ENCODE results near the gene WFDC5. TPM values are rescaled to one million over a fixed set of nuclear protein-coding genes. Genes with fewer than 3 reads are reported as not detected.

WFDC5 gene
- total and polyA plus RNA-seq, 4 donors, result 0.11 to 0.57 TPM; not detected in 2

GRCh38 chr20:45087814-45088213, 27.2 kb downstream of the WFDC5 start:
- Histone ChIP-seq H3K27ac (ENCODE audit: low read depth in 1 of 2, low read length in 1 of 2) (no peak overlapping the region), H3K27me3 (ENCODE audit: control insufficient read depth in 3 of 3, insufficient read depth in 3 of 3, low read length in 2 of 3) (no peaks in the 10 kb centered on the region), H3K9ac (ENCODE audit: insufficient read depth in 1 of 2, low read length in 2 of 2) (no peak overlapping the region), H3K4me3 (no peak overlapping the region), H3K9me3 (ENCODE audit: control insufficient read depth in 4 of 4, insufficient read depth in 3 of 4, low read length in 3 of 4) (peaks cover 0 to 2% (median 0%) of the 10 kb centered on the region in 4 donors), H3K36me3 (ENCODE audit: control insufficient read depth in 4 of 4, insufficient read depth in 4 of 4, low read length in 4 of 4) (peaks cover 0 to 4% (median 0%) of the 10 kb centered on the region in 4 donors), H3K4me1 (ENCODE audit: control insufficient read depth in 5 of 5, insufficient read depth in 5 of 5, low read length in 5 of 5) (peaks cover 0 to 3% (median 0%) of the 10 kb centered on the region in 5 donors)
- DNase-seq (peak in 1 of 3 donors; percentile 13), ATAC-seq (ENCODE audit: insufficient read depth, low FRiP score) (no peak)
- TF ChIP-seq CTCF (IDR thresholded peaks at IDR 0.05; ENCODE audit: control extremely low read depth, extremely low read depth), result no peak
- 75 to 87% methylated on average over 1 of the region's 1 CpG for WGBS, 2 donors

GRCh38 chr20:45087097-45087790, 27.7 kb downstream of the WFDC5 start:
- TF ChIP-seq CTCF (IDR thresholded peaks at IDR 0.05; ENCODE audit: control extremely low read depth, extremely low read depth), result no peak
- Histone ChIP-seq H3K36me3 (ENCODE audit: control insufficient read depth in 4 of 4, insufficient read depth in 4 of 4, low read length in 4 of 4) (peaks cover 0 to 3% (median 1%) of the 10 kb centered on the region in 4 donors), H3K27me3 (ENCODE audit: control insufficient read depth in 3 of 3, insufficient read depth in 3 of 3, low read length in 2 of 3) (no peaks in the 10 kb centered on the region), H3K27ac (ENCODE audit: low read depth in 1 of 2, low read length in 1 of 2) (no peak overlapping the region), H3K4me3 (no peak overlapping the region), H3K9me3 (ENCODE audit: control insufficient read depth in 4 of 4, insufficient read depth in 3 of 4, low read length in 3 of 4) (peaks cover 0 to 2% (median 0%) of the 10 kb centered on the region in 4 donors), H3K9ac (ENCODE audit: insufficient read depth in 1 of 2, low read length in 2 of 2) (no peak overlapping the region), H3K4me1 (ENCODE audit: control insufficient read depth in 5 of 5, insufficient read depth in 5 of 5, low read length in 5 of 5) (peaks cover 0 to 3% (median 0%) of the 10 kb centered on the region in 5 donors)
- DNase-seq, result no peak
- 58 to 71% methylated on average over 3 of the region's 3 CpGs for WGBS, 2 donors
- ATAC-seq (ENCODE audit: insufficient read depth, low FRiP score), result peak; percentile 40

GRCh38 chr20:45085867-45086266, 29.1 kb downstream of the WFDC5 start:
- no peak overlapping the region for H3K4me3 ChIP-seq
- 100% methylated on average over 1 of the region's 1 CpG for WGBS, 2 donors
- no peak overlapping the region for H3K9ac ChIP-seq (ENCODE audit: insufficient read depth in 1 of 2, low read length in 2 of 2)
- H3K4me1 ChIP-seq (ENCODE audit: control insufficient read depth in 5 of 5, insufficient read depth in 5 of 5, low read length in 5 of 5), result peaks cover 0 to 3% (median 0%) of the 10 kb centered on the region in 5 donors
- H3K27me3 ChIP-seq (ENCODE audit: control insufficient read depth in 3 of 3, insufficient read depth in 3 of 3, low read length in 2 of 3), result no peaks in the 10 kb centered on the region
- ATAC-seq (ENCODE audit: insufficient read depth, low FRiP score) (no peak), DNase-seq (no peak)
- peaks cover 0 to 9% (median 4%) of the 10 kb centered on the region in 4 donors for H3K36me3 ChIP-seq (ENCODE audit: control insufficient read depth in 4 of 4, insufficient read depth in 4 of 4, low read length in 4 of 4)
- peaks cover 0 to 2% (median 0%) of the 10 kb centered on the region in 4 donors for H3K9me3 ChIP-seq (ENCODE audit: control insufficient read depth in 4 of 4, insufficient read depth in 3 of 4, low read length in 3 of 4)
- TF ChIP-seq CTCF (IDR thresholded peaks at IDR 0.05; ENCODE audit: control extremely low read depth, extremely low read depth), result no peak
- H3K27ac ChIP-seq (ENCODE audit: low read depth in 1 of 2, low read length in 1 of 2), result no peak overlapping the region
